GM18499 (cell line): ENCODE results near the gene ASB2.

Source experiments
- ATAC-seq: cut with Tn5 transposase; IDR thresholded peaks from one replicate; pipeline ENCODE4 v1.9.1; 2021; ENCODE audit warnings: moderate number of reproducible peaks; ENCODE audit not compliant: insufficient read depth, unreplicated experiment

Gene ASB2

GRCh38 chr14:94001501-94002396 is 25.4 kb upstream of the ASB2 start:
- no peak for ATAC-seq

- no peak for ATAC-seq
These were observed 24.6 kb upstream of the ASB2 start for GRCh38 chr14:94001016-94001415.

- ATAC-seq: no peak
These were observed 23.9 kb upstream of the ASB2 start for GRCh38 chr14:94000267-94000666.

- ATAC-seq: no peak
These were observed 23.2 kb upstream of the ASB2 start for GRCh38 chr14:93999573-93999972.

GRCh38 chr14:93998871-93999403 is 22.6 kb upstream of the ASB2 start:
- no peak for ATAC-seq

- ATAC-seq: no peak
These were observed 21.8 kb upstream of the ASB2 start for GRCh38 chr14:93997916-93998870.

GRCh38 chr14:93997082-93997481 is 20.7 kb upstream of the ASB2 start, which contains the start of gene CCDC197:
TSS of gene CCDC197 (plus strand) at chr14:93997301. CDS start at chr14:93998132, 831 bp downstream.
- ATAC-seq: no peak

- ATAC-seq: no peak
These were observed 19.8 kb upstream of the ASB2 start for GRCh38 chr14:93996130-93996695.

- no peak for ATAC-seq
These were observed 18.7 kb upstream of the ASB2 start for GRCh38 chr14:93994919-93995682.

GRCh38 chr14:93993382-93993781 is 17.0 kb upstream of the ASB2 start:
- no peak for ATAC-seq

GRCh38 chr14:93991649-93992048 is 15.3 kb upstream of the ASB2 start:
- ATAC-seq: no peak

- no peak for ATAC-seq
These were observed 14.8 kb upstream of the ASB2 start for GRCh38 chr14:93991212-93991611.

GRCh38 chr14:93989939-93990338 is 13.6 kb upstream of the ASB2 start:
- ATAC-seq: no peak

- ATAC-seq: no peak
These were observed 11.6 kb upstream of the ASB2 start for GRCh38 chr14:93987815-93988476.

- no peak for ATAC-seq
These were observed 11.0 kb upstream of the ASB2 start for GRCh38 chr14:93987376-93987775.

- ATAC-seq: no peak
These were observed 10.6 kb upstream of the ASB2 start for GRCh38 chr14:93986955-93987354.

- ATAC-seq: no peak
These were observed 8.6 kb upstream of the ASB2 start for GRCh38 chr14:93984987-93985410.

- ATAC-seq: no peak
These were observed 7.7 kb upstream of the ASB2 start for GRCh38 chr14:93984070-93984469.
